Heart left ventricle (tissue), 13 donors: ENCODE data around the gene ACSS1.

ENCODE experiments used
- POLR2A ChIP-seq, 2 donors: fragments of 450-650 bp; IDR thresholded peaks; one replicate each; pipeline ENCODE4 v1.6.1; 2017; ENCODE audit warnings: antibody characterized with exemption in 2 of 2, mild to moderate bottlenecking in 2 of 2, moderate library complexity in 2 of 2
- TF ChIP-seq, protein P1 (sequence below), 12 donors: fragments of 200-600 bp; sonication (generic) in 4 of 12; IDR thresholded peaks; one replicate each; pipeline versions ENCODE4 v1.5.0 to v1.8.0; 2018 to 2022; ENCODE audit warnings: antibody characterized with exemption in 12 of 12, mild to moderate bottlenecking in 5 of 12
- donor health status: ischemic (EF 13 %, LVEDD 7.1; RV severe dilation, severe dysfunction).
- donor health status: DM: no; HTN: yes; CAD: no.
- donor health status: DM: no; HTN: no; CAD: no.
- donor health status: ischemic (EF 25% LVEDD 6.9; RV normal size, moderate dysfunction).
- donor health status: ischemic (EF 25% LVEDD 5.7; RV mildly dilated, moderate dysfunction).
- donor health status: ischemic (EF 35%, LVEDD 5.7; RV mildly dilated, moderate dysfunction).
- donor health status: nonischemic (EF 11% LVEDD 7.7; RV severe dilation, severe dysfunction).
- donor health status: DM: yes; HTN: yes; CAD: no.
- donor health status: PGD.
- donor health status: ischemic (EF 29% LVEDD 5.4; RV normal size, mild dysfunction).
- donor health status: nonischemic (EF 23%, LVEDD 6.1; RV moderate dilation, normal function).

- TF ChIP-seq, protein P1, sequence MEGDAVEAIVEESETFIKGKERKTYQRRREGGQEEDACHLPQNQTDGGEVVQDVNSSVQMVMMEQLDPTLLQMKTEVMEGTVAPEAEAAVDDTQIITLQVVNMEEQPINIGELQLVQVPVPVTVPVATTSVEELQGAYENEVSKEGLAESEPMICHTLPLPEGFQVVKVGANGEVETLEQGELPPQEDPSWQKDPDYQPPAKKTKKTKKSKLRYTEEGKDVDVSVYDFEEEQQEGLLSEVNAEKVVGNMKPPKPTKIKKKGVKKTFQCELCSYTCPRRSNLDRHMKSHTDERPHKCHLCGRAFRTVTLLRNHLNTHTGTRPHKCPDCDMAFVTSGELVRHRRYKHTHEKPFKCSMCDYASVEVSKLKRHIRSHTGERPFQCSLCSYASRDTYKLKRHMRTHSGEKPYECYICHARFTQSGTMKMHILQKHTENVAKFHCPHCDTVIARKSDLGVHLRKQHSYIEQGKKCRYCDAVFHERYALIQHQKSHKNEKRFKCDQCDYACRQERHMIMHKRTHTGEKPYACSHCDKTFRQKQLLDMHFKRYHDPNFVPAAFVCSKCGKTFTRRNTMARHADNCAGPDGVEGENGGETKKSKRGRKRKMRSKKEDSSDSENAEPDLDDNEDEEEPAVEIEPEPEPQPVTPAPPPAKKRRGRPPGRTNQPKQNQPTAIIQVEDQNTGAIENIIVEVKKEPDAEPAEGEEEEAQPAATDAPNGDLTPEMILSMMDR (IDR thresholded peaks at IDR 0.05), result no peak
- TF ChIP-seq POLR2A (IDR thresholded peaks at IDR 0.05), result no peak
These were observed 76.1 kb downstream of the ACSS1 start for GRCh38 chr20:24981790-24982189.
